ENCODE measurements around the gene DLK1. TPM values are rescaled to one million over a fixed set of nuclear protein-coding genes. Genes with fewer than 3 reads are reported as not detected.

DLK1 gene
- total RNA-seq, 4 donors from 2014 or later: not detected

GRCh38 chr14:100733152-100733850 lies 6.6 kb downstream of the DLK1 start:
- TF ChIP-seq CTCF (IDR thresholded peaks at IDR 0.05) (no peak), POLR2A (IDR thresholded peaks at IDR 0.05) (no peak), POLR2AphosphoS5 (IDR thresholded peaks at IDR 0.05) (no peak), EP300 (IDR thresholded peaks at IDR 0.05; ENCODE audit: low read depth) (no peak)
- Histone ChIP-seq H3K4me3 (no peak overlapping the region), H3K27ac (no peak overlapping the region), H3K9me3 (no peaks in the 10 kb centered on the region), H3K27me3 (peaks cover 32% of the 10 kb centered on the region), H3K4me1 (no peaks in the 10 kb centered on the region), H3K36me3 (no peaks in the 10 kb centered on the region)
- intact Hi-C loops (cut with DNase I; ENCODE audit: low total_unique reads): no loop called here
- in situ Hi-C loops (cut with MboI; ENCODE audit: low pct_ligation_motif_present in 1 of 4, low pct_unique_long_range_greater_than_20kb in 1 of 4, low sequenced_read_pairs in 3 of 4): no loop called here
- WGBS, 2 donors (ENCODE audit: low coverage in 1 of 2): 60 to 75% methylated on average over 1 to 19 of the region's 19 CpGs
- no peak for DNase-seq

GRCh38 chr14:100734031-100734990 lies 7.6 kb downstream of the DLK1 start:
- no peaks in the 10 kb centered on the region for H3K36me3 ChIP-seq
- peaks cover 22% of the 10 kb centered on the region for H3K27me3 ChIP-seq
- H3K27ac ChIP-seq: no peak overlapping the region
- H3K4me3 ChIP-seq: no peak overlapping the region
- TF ChIP-seq POLR2A (IDR thresholded peaks at IDR 0.05) (no peak), CTCF (IDR thresholded peaks at IDR 0.05) (no peak), POLR2AphosphoS5 (IDR thresholded peaks at IDR 0.05) (no peak), EP300 (IDR thresholded peaks at IDR 0.05; ENCODE audit: low read depth) (no peak)
- WGBS, 2 donors (ENCODE audit: low coverage in 1 of 2): 92% methylated on average over 13 to 38 of the region's 52 CpGs
- H3K9me3 ChIP-seq: no peaks in the 10 kb centered on the region
- in situ Hi-C loops (cut with MboI; ENCODE audit: low pct_ligation_motif_present in 1 of 4, low pct_unique_long_range_greater_than_20kb in 1 of 4, low sequenced_read_pairs in 3 of 4) (no loop called here), intact Hi-C loops (cut with DNase I; ENCODE audit: low total_unique reads) (no loop called here)
- H3K4me1 ChIP-seq: no peaks in the 10 kb centered on the region
- no peak for DNase-seq

GRCh38 chr14:100735271-100735670 lies 8.6 kb downstream of the DLK1 start:
- TF ChIP-seq EP300 (IDR thresholded peaks at IDR 0.05; ENCODE audit: low read depth) (no peak), POLR2AphosphoS5 (IDR thresholded peaks at IDR 0.05) (no peak), CTCF (IDR thresholded peaks at IDR 0.05) (no peak), POLR2A (IDR thresholded peaks at IDR 0.05) (no peak)
- Histone ChIP-seq H3K4me1 (no peaks in the 10 kb centered on the region), H3K27ac (no peak overlapping the region), H3K9me3 (no peaks in the 10 kb centered on the region), H3K36me3 (no peaks in the 10 kb centered on the region), H3K27me3 (peaks cover 12% of the 10 kb centered on the region), H3K4me3 (no peak overlapping the region)
- intact Hi-C loops (cut with DNase I; ENCODE audit: low total_unique reads) (no loop called here), in situ Hi-C loops (cut with MboI; ENCODE audit: low pct_ligation_motif_present in 1 of 4, low pct_unique_long_range_greater_than_20kb in 1 of 4, low sequenced_read_pairs in 3 of 4) (no loop called here)
- WGBS, 2 donors (ENCODE audit: low coverage in 1 of 2): 88 to 95% methylated on average over 10 to 17 of the region's 17 CpGs
- DNase-seq: no peak

All from transverse colon (tissue), 4 donors.